Pancreas (tissue), 10 donors: Measurements from ENCODE around the gene FRS2. TPM values are rescaled to one million over a fixed set of nuclear protein-coding genes. Genes with fewer than 3 reads are reported as not detected.

ENCODE experiments used
- ATAC-seq, 4 donors: fragments of 200-7000 bp; cut with Tn5 transposase; one replicate each; pipeline versions ENCODE4 v1.8.0 to v1.9.1; 2020; ENCODE audit warnings: mild to moderate bottlenecking in 4 of 4, moderate library complexity in 4 of 4
- DNase-seq, 6 donors: peaks; one replicate each; pipeline ENCODE4 v3.0.0-alpha.2; 2020
- FAIRE-seq: peaks from 2 replicates; lab custom pipeline; 2012; peaks lifted over from hg19 to GRCh38; lab: Jason Lieb, UNC
- H3K27ac ChIP-seq, 4 donors: fragments of 200-600 bp; sonication (generic); 1 replicate in 3 of 4; 2 replicates in 1 of 4; pipeline versions ENCODE4 v1.5.0 to v1.8.0; 2020
- H3K27me3 ChIP-seq, 4 donors: fragments of 200-600 bp; one replicate each; pipeline ENCODE4 v1.8.0; 2021
- H3K36me3 ChIP-seq, 3 donors: fragments of 200-600 bp; sonication (generic) in 1 of 3; one replicate each; pipeline versions ENCODE4 v1.5.0 to v1.8.0; 2020 to 2021
- H3K4me1 ChIP-seq, 3 donors: fragments of 200-600 bp; one replicate each; pipeline ENCODE4 v1.8.0; 2021
- H3K4me3 ChIP-seq, 4 donors: fragments of 200-600 bp; sonication (generic) in 2 of 4; one replicate each; pipeline versions ENCODE4 v1.5.0 to v1.8.0; 2020 to 2021
- H3K9me3 ChIP-seq, 4 donors: fragments of 200-600 bp; one replicate each; pipeline ENCODE4 v1.8.0; 2021
- WGBS, 2 donors: extraction: QIAGEN DNeasy Blood & Tissue Kit; methylation state at CpG; one replicate each; pipeline ENCODE4 v1.1.7; 2013; 5-methylcytosine and 5-hydroxymethylcytosine counted together
- intact Hi-C, 3 donors: fragments of 100-400 bp; cut with DNase I; formaldehyde crosslinking; loops; one replicate each; pipeline versions ENCODE4 v1.11.1 to v1.14.2; 2022
- polyA plus RNA-seq, 2 donors: library from polyadenylated mRNA; stranded (reverse); fragments of 200-250 nt; gene quantifications; one replicate each; pipeline ENCODE4 v1.2.3, GENCODE V29; 2013
- total RNA-seq, 6 donors: library from RNA; stranded (reverse); fragmentation: NEBNext Ultra II Directional in 4 of 6; extraction: Animal tissue kit (Norgen Biotek cat#: 25700) in 4 of 6; gene quantifications; one replicate each; pipeline versions ENCODE4 v1.2.1 to v1.2.4, GENCODE V29; 2021 to 2023
- TF ChIP-seq, protein P1 (sequence below), 4 donors: fragments of 200-600 bp; sonication (generic) in 3 of 4; IDR thresholded peaks; one replicate each; pipeline versions ENCODE4 v1.5.0 to v1.8.0; 2021; ENCODE audit warnings: antibody characterized with exemption in 4 of 4
- donor health status: healthy with polysubstance abuse.
- donor health status: DM: no; HTN: no; CAD: no; lungs with moderate emphysema.
- donor health status: DM: no; HTN: no; CAD: no.
- donor health status: control.
- donor health status: control.
- donor health status: Bipolar disorder and iron deficiency.
- donor health status: DM: yes; HTN: yes; CAD: no.
- donor health status: DM: no; HTN: no; CAD: no.
- donor health status: DM: no; HTN: no; CAD: no.
- donor health status: DM: yes; HTN: yes; CAD: no.

The FRS2 gene
- total and polyA plus RNA-seq, 8 donors, result 2.5 to 23.2 (median 12.1) TPM

DNA sequence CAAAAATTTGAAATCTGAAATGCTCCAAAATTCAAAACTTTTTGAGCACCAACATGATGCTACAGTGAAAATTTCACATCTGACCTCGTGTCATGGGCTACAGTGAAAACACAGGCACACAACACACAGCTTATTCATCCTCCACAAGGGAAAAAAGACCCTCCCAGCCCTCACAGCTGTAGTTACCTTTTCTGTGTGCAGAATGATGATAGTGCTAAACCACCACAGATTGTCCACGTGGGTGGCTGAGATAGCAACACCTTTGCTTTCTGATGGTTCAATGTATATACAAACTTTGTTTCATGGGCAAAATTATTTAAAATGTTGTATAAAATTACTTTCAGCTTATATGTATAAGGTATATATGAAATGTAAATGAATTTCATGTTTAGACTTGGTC lies 46.8 kb downstream of the FRS2 start:
- intact Hi-C loops, result no loop called here
- Histone ChIP-seq H3K27ac (no peak overlapping the region), H3K4me3 (no peak overlapping the region), H3K9me3 (no peaks in the 10 kb centered on the region), H3K4me1 (peaks cover 9 to 12% (median 12%) of the 10 kb centered on the region in 3 donors), H3K27me3 (no peaks in the 10 kb centered on the region), H3K36me3 (no peaks in the 10 kb centered on the region)
- DNase-seq, result no peak
- no peak for FAIRE-seq
- TF ChIP-seq, protein P1, sequence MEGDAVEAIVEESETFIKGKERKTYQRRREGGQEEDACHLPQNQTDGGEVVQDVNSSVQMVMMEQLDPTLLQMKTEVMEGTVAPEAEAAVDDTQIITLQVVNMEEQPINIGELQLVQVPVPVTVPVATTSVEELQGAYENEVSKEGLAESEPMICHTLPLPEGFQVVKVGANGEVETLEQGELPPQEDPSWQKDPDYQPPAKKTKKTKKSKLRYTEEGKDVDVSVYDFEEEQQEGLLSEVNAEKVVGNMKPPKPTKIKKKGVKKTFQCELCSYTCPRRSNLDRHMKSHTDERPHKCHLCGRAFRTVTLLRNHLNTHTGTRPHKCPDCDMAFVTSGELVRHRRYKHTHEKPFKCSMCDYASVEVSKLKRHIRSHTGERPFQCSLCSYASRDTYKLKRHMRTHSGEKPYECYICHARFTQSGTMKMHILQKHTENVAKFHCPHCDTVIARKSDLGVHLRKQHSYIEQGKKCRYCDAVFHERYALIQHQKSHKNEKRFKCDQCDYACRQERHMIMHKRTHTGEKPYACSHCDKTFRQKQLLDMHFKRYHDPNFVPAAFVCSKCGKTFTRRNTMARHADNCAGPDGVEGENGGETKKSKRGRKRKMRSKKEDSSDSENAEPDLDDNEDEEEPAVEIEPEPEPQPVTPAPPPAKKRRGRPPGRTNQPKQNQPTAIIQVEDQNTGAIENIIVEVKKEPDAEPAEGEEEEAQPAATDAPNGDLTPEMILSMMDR (IDR thresholded peaks at IDR 0.05), result no peak
- ATAC-seq, result no peak
- 86 to 87% methylated on average over 2 of the region's 2 CpGs for WGBS, 2 donors

DNA sequence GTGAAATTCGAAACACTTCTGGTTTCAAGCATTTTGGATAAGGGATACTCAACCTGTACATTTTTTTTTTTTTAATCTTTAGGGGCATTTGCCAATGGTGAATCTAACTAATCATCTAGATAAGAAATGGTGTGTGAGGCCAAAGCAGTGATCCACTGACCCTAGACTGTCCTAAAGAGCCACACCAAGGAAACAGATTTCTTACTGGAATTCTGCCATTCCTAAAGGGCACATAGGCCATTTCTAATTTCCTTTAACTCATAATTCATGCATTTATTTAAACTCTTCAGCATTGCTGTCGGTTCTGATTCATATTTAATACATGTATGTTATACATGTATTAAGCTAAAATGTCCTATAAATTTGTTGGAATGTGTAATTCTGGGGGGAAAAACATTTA lies 47.2 kb downstream of the FRS2 start:
- H3K4me3 ChIP-seq, result no peak overlapping the region
- intact Hi-C loops, result no loop called here
- H3K27me3 ChIP-seq, result no peaks in the 10 kb centered on the region
- no peak overlapping the region for H3K27ac ChIP-seq
- WGBS, 2 donors, result 91 to 92% methylated on average over 2 of the region's 2 CpGs
- ATAC-seq (no peak), DNase-seq (no peak), FAIRE-seq (no peak)
- TF ChIP-seq, protein P1 (IDR thresholded peaks at IDR 0.05), result no peak
- peaks cover 4 to 12% (median 11%) of the 10 kb centered on the region in 3 donors for H3K4me1 ChIP-seq
- H3K36me3 ChIP-seq, result no peaks in the 10 kb centered on the region
- no peaks in the 10 kb centered on the region for H3K9me3 ChIP-seq

- H3K4me1 ChIP-seq, result peaks cover 0 to 8% (median 7%) of the 10 kb centered on the region in 3 donors
- no peak overlapping the region for H3K27ac ChIP-seq
- ATAC-seq (no peak), DNase-seq (no peak), FAIRE-seq (no peak)
- intact Hi-C loops, result no loop called here
- WGBS, 2 donors, result 90 to 94% methylated on average over 7 of the region's 7 CpGs
- TF ChIP-seq, protein P1 (IDR thresholded peaks at IDR 0.05), result no peak
- H3K36me3 ChIP-seq, result no peaks in the 10 kb centered on the region
- H3K9me3 ChIP-seq, result no peaks in the 10 kb centered on the region
- no peak overlapping the region for H3K4me3 ChIP-seq
- no peaks in the 10 kb centered on the region for H3K27me3 ChIP-seq
Measured at GRCh38 chr12:69519871-69520270, 49.7 kb downstream of the FRS2 start.

DNA sequence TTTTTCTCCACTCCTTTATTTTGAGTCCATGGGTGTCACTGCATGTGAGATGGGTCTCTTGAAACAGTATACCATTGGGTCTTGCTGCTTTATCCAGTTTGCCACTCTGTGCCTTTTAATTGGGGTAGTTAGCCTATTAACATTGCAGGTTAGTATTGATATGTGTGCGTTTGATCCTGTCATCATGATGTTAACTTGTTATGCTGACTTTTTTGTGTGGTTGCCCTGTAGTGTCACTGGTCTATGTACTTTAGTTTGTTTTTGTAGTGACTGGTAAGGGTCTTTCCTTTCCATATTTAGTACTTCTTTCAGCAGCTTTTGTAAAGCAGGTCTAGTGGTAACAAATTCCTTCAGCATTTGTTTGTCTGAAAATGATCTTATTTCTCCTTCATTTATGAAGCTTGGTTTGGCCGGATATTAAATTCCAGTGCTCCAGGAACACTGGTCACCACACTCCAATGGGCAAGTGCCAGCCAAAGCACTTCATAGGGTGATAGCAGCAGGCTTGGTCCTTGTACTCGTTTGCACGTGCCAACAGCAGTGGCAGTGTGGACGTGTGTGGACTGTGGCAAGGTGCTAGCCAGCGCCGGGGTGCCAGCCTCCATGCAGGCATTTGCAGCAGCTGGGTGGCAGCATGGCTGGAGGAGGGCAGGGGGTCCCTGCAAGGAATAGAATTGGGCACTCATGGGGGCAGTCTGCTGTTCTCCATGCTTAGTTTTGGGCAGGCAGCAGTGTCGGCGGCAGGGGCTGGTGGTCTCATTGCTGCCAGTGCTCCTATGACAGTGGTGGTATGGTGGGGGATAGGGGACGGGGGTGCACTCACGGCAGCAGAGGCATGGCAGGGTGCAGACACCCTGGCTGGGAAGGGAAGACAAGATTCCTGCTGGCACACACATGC lies 53.5 kb downstream of the FRS2 start:
- TF ChIP-seq, protein P1 (IDR thresholded peaks at IDR 0.05), result no peak
- DNase-seq, result peak in 2 of 6 donors; percentile 12 to 47
- H3K9me3 ChIP-seq, result no peaks in the 10 kb centered on the region
- H3K27me3 ChIP-seq, result no peaks in the 10 kb centered on the region
- intact Hi-C loops, result no loop called here
- WGBS, 2 donors, result 91 to 94% methylated on average over 11 of the region's 11 CpGs
- no peaks in the 10 kb centered on the region for H3K36me3 ChIP-seq
- no peak overlapping the region for H3K4me3 ChIP-seq
- H3K27ac ChIP-seq, result no peak overlapping the region
- no peak for FAIRE-seq
- ATAC-seq, result peak in 1 of 4 donors; percentile 15
- peaks cover 0 to 12% (median 0%) of the 10 kb centered on the region in 3 donors for H3K4me1 ChIP-seq

DNA sequence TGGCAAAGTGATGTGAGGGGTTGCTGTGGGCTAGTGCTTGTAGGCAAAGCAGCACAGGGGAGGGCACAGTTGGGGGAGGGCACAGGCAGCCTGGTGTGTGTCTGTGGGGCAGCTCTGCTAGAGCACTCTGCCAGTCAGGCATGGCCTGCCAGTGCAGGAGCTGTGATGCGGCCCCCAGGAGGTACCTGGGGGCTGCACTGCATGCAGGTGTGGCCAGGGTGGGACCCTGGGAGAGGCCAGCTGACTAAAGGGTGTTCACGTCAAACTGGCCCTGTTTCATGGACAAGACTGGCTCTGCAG lies 54.1 kb downstream of the FRS2 start:
- WGBS, 2 donors, result 88 to 100% methylated on average over 2 of the region's 2 CpGs
- Histone ChIP-seq H3K27me3 (no peaks in the 10 kb centered on the region), H3K9me3 (no peaks in the 10 kb centered on the region), H3K4me3 (no peak overlapping the region), H3K4me1 (peaks cover 0 to 12% (median 0%) of the 10 kb centered on the region in 3 donors), H3K36me3 (no peaks in the 10 kb centered on the region), H3K27ac (no peak overlapping the region)
- ATAC-seq (no peak), DNase-seq (peak in 1 of 6 donors; percentile 47), FAIRE-seq (no peak)
- TF ChIP-seq, protein P1 (IDR thresholded peaks at IDR 0.05), result no peak
- intact Hi-C loops, result no loop called here
